NCI-H1105 (cell line): ENCODE measurements around the gene KRT74.
"Not testable (repeated sequence)": the region's sequence is repeated elsewhere in the genome, so short reads cannot be mapped to it uniquely, and the experiment has no call there.

ENCODE experiments used
- DNase-seq: peaks from one replicate; lab custom pipeline; 2025; lab: John Stamatoyannopoulos, UW

The KRT74 gene

DNA sequence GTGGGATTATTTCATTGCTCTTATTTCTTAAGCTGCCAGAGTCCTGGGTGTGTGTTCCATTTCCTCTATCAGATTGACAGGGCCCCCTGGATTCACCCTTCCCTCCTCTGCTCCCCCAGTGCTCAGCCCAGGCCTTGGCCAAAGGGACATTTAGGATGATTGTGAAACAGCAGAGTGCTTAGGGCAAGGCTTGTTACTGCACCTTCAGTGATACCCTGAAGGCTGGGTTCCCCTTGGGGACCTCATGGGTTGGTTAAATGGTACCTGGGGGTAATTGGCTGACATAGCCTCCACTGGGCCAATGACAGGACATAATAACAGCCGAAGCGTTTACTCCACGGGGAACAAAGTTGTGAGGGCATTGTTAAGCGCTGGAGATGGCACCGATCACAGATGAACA lies 28.9 kb upstream of the KRT74 start:
- DNase-seq = no peak

DNA sequence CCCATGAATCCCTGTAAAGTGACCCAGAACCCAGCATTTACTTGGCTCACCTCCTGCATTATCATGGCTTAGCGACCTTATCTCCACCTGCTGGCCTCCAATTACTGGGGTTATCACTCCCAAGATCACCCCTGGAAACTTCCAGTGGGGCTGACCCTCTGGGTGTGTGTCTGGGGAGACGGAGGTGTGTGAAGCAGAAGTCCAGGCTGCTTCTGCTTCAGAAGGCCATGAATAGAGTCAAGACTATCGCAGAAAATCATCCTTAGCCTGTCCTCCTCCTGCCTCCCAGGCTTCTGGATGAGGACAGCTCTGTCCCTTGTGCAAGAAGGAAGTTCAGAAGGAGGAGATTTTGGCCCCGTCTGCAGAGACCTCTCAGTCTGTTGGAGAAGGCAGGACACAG lies 28.0 kb upstream of the KRT74 start:
- no peak for DNase-seq

DNA sequence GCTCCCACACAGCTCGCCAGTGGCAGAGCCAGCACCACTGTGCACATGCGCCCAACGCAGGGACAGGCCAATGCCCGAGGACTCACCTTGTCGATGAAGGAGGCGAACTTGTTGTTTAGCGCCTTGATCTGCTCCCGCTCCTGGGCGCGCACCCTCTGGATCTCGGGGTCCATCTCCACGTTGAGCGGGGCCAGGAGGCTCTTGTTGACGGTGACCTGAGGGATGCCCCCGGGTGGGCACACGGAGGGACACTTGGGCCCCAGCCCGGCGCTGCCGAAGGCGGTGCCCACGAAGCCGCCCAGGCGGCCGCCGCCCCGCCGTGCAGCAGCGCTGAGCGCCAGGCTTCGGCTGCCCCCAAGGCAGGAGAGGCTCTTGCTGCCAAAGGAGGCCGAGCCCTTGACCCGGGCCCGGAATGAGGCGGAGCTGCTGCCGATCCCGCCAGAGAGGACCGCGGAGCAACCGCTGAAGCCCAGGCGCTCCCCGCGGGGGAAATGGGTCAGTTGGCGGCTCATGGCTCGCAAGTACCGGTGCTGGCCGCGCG lies 27.4 kb upstream of the KRT74 start, which contains the start of gene KRT72:
Gene KRT72, minus strand, starts transcription at position 523 of the 541 bp plus-strand sequence. Its CDS starts 11 bp downstream, at position 512.
- DNase-seq = no peak

DNA sequence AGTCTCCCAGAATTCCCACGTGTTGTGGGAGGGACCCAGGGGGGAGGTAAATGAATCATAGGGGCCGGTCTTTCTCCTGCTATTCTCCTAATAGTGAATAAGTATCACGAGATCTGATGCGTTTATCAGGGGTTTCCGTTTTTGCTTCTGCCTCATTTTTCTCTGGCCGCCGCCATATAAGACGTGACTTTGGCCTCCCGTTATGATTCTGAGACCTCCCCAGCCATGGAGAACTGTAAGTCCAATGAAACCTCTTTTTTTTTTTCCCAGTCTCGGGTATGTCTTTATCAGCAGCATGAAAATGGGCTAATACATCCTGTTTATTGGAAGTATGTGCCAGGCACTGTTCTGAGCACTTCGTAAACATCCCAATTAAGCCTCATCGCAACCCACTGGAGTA lies 26.8 kb upstream of the KRT74 start:
- DNase-seq = no peak

DNA sequence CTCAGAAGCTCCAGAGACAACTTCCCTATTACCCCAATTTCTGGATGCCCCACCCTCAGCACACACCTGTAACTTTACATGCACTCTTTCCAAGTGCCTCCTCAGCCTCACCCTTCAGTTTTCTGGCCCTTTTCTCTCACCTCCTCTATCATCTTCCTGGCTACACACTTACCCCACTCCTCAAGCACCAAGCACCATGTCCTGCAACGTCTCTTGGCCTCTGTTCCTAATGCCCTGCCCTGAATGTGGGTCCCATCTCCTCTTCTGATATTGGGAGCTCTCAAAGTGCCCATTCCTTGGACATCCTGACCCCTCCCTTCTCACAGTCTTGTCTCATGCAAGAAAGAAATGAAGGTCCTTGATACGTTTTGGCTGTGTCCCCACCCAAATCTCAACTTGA lies 26.4 kb upstream of the KRT74 start:
- no peak for DNase-seq

DNA sequence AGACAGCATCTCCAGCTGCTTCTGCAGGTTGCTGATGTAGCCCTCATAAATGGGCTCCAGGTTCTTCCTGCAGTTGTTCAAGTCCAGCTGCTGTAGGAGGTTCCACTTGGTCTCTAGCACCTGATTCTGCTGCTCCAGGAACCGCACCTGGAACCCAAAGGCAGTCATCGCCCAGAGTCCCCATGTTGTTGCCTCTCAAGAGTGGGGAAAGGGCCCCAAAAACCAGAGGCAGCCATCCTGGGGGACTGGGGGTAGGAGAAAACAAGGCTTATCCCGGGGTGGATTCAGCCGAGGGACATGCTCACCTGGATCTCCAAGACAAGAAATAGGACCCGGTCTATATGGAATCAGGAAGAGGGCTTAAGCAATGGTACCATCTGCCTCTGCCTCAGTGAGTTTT lies 25.3 kb upstream of the KRT74 start:
- no peak for DNase-seq

DNA sequence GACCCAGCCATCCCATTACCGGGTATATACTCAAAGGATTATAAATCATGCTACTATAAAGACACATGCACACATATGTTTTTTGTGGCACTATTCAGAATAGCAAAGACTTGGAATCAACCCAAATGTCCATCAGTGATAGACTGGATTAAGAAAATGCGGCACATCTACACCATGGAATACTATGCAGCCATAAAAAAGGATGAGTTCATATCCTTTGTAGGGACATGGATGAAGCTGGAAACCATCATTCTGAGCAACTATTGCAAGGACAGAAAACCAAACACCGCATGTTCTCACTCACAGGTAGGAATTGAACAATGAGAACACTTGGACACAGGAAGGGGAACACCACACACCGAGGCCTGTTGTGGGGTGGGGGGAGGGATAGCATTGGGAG lies 20.6 kb upstream of the KRT74 start:
- DNase-seq = not testable (repeated sequence)

DNA sequence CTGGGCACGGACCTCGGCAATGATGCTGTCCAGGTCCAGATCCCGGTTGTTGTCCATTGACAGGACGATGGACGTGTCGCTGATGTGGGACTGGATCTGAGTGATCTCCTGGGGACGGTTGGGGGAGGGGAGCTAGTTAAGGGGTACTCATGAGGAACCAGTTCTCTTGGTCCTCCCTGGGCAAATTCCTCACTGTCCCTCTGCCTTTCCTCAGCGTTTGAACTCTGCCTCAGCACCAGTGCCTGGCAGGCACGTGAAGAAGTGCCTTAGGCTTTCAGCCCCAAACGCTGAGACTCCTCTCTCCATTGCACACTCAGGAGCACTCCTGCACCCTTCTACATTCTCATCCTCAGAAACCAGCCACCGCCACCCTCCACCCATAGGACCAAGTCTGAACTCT lies 17.9 kb upstream of the KRT74 start:
- DNase-seq = no peak

DNA sequence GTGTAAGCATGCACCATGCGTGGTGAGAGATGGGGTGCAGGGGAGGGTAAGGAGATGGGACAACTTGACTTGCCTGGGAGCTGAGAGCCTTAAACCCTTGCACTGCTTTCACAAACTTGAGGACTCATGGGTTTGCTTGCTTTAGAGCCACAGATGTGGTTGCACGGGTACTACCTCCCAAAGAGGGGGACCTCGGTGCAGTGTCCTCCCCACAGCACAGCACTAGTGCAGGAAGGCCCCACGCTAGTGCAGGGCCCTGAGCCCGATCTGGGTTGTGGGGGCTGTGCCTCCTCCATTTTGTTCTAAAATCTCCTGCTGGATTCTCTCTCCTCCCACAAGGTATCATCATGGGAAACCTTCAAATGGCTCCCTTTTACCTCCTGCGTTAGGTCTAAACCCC lies 16.4 kb upstream of the KRT74 start:
- DNase-seq = no peak

DNA sequence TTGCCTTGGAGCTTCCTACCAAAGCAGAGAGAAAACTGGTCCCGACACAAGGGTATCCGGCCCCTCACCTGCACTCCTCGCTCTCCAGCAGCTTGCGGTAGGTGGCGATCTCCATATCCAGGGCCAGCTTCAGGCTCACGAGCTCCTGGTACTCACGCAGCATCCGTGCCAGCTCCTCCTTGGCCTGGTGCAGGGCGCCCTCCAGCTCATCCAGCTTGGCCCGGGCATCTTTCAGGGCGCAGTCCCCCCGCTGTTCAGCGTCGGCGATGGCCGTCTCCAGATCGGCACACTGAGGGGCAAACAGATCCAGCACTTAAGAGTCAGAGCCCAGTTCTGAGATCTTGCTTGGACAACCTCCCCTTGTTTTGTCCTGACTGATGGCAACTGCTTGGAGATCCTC lies 13.9 kb upstream of the KRT74 start:
- no peak for DNase-seq

DNA sequence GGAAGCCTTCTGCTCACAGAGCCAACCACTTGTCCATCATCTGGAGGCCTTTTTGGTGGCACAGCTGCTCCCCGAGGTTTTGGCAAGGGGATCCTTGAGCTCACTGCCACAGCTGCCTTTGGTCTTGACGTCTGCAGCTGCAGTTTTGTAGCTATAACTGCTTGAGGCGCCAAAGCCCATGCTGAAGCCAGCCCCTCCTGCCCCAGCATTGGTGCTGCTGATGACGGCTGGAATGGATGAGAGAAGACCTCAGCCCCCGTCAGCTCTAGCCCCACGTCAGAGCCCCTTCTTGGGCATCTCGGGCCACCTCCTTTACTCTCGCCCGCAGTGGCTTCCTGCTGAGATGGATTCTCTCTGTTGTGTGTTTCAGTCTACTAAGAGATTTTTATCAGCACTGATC lies 12.3 kb upstream of the KRT74 start:
- DNase-seq = no peak

DNA sequence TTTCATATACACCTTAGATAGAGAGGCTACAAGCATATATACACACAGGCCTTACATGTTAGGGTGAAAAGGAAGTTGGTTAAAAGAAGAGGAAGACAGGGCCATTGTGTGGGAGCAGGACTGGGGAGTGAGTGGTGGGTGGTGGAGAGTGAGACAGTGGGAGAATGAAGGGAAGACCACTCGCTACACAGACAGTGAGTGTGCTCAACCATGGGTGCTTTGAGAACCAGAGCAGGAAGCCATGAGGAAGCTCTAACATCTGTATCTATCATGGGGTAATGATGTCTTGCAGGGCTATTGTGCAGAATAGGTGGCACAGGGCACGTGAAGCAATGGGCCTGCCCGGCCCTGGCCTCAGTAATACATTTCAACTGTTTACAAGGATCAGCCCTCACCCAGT lies 11.4 kb upstream of the KRT74 start:
- no peak for DNase-seq

DNA sequence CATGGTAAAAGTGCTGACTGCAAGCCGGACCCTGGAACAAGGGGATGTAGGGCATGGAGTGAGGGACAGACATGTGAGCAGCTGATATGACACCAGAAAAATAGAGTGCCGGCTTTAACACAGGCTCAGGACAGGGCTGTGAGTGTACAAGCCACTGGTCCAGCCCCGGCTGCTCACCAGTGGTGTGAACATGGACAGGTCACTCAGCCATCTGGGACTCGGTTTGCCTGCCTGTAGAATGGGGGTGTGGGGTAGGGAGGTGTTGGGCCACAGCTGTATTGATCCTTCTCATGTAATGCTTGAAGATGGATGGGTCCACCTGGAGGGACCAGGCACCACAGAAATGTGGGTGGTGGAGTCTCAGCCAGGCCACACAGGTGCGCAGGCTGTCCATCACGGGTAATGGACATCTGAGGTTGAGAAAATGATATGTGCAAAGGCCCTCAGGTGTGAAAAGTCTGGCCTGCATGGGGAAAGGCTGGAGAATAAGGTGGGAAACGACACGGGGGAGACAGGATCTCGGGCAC lies 10.6 kb upstream of the KRT74 start:
- no peak for DNase-seq

DNA sequence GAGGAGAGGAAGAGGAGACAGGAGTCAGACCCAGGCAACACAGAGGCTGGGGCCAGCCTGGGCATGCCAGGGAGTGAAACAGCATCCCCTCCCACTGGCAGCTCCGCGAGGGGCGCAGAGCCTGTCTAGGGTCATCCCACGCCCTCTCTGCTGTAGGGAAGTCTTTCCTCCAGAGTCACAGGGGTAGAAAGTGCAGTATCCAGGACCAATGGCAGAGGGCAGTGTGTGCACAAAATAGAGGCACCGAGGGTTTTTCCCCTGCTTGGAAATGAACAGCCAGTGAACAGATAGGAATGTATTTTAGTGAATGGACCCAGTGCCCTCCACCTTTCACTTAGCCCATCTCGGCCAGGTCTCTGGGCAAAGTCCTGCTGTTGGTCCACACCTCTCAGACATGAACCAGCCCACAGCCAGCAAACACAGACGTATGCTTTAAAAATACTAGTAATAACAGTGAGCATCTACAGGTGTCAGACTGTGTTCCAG lies 9.4 kb upstream of the KRT74 start:
- peak; percentile 63 for DNase-seq

DNA sequence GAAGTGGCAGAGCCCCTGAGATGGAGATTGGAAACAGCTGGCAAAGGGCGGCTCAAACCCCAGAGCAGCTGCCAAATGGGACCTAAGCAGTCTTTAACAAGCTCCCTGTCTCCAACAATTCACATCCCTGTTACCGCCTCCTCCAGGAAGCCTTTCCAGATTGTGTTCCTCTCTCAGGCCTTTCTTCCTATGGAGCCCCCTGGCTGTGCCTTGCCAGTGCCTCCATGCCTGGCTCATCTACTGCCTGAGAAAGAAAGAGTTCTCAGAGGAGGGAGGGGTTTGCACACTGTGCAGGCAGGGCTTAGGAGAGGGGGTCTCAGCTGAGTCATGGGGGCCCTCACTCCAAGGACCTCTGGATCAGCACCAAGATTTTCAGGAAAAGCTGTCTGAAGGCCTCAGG lies 8.8 kb upstream of the KRT74 start:
- DNase-seq = no peak

DNA sequence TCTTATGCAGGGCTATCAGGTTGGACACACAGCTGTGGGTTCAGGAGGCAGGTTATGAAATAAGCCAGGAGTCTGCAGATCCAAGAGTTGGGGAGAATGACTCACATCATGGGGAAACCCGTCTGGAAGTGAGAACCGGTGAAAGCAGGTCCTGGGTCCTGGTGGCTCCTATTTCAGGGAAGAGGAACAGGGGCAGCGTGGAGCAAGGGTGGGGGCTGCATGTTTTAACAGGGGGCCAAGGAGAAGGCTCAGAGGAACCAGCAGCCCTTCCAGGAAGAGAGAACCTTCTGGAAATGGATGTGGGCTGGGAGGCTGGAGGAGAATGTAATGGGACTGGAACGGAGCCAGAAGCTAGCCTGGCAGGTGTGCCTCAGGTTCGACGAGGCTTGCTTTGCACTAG lies 7.8 kb upstream of the KRT74 start:
- no peak for DNase-seq

DNA sequence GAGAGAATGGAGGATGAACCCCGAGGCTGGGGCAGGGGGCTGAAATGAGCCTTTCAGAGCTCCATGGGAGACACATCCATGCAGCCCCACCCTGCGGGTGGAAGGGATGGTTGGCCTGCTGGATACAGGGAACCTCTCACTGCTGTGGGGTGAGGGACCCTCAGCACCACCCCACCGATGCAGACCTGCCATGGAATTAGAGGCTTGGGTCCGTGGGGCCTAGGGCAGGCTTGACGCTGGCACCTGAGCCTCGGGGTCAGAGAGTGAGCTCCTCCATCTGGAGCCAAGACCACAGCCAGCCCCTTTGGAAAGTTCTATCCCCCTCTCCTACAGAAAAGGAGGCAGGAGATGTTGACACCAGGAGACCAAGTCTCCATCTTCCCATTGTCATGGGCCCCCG lies 7.4 kb upstream of the KRT74 start:
- DNase-seq = no peak

DNA sequence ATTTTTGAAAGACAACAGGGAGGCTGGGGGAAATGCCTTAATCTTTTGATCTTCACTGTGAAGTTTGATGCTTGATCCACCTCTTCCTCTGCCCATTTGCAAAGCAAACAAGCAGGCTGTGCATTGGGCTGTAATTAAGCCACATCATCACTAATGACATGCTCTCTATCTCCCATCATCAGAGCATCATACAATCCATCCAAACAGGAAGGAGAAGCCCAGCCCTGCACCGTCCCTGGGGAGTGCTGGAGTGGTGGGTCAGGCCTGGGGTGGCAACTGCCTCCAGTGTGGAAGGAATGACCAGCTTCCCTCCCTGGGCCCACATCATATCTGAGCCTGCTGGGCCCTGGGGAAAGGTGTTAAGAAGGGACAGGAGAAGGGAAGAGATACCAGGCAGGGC lies 6.9 kb upstream of the KRT74 start:
- DNase-seq = peak; percentile 6

DNA sequence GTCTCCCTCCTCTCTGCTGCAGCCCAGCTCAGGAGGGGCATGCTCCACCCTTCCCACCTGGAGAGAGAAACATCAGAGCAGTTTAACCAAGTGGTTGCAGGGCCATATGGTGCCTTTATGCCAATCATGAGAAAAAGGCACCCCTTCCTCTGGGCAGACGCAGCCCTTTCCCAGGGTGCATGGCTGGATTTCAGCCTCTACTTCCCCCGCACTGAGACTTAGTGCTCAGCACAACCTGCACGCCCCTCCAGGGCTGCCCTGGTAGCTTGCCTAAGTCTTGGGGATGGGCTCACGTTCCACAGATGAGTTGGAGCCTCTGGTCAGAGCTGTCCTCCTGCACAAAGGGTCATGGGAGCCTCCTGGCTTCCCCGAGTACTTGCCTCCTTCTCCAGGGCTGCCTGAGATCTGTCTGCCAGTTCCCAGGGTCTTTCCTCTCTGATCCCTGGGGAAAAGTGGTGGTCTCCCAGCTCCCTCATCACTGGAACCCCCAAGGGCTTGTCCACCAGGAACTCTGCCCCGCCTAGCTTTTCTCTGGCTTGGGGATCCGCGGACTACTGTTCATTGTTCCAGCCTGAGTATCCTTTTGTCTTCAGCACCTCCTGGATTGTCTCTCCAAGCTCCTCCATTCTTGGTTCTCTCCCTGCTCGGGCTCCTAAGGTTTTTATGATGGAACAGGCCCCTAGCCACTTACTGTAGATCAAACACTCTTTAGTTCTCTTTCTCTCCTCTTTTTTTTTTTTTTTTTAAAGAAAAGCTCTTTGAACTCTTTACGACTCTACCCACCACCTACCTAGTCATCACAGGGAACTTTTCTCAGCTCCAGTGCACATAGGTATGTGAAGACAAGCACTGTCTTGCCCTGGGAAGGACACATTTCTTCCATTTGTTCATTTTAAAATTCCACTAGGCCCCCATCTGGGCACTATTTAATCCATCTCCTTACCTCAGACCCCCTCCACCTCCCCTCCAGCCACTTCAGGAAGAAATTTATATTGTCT lies 6.1 kb upstream of the KRT74 start:
- no peak for DNase-seq

DNA sequence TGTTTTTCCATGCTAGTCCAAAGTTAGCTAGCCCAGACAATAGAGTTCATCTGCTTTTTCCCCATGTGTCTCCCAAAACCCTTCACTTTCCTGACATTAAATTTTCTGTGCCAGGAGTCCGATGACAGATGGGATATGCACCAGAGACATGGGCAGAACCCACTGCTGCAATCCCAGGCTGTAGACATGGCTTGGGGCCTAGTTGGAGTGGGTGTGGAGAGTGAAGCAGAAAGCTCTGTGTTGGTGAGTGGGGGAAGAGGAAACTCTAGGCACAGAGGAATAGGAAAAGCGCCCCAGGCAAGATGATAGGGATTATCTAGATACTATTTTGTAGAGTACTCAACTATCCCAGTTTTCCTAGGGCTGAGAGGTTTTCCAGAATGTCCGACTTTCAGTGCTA lies 4.8 kb upstream of the KRT74 start:
- no peak for DNase-seq

DNA sequence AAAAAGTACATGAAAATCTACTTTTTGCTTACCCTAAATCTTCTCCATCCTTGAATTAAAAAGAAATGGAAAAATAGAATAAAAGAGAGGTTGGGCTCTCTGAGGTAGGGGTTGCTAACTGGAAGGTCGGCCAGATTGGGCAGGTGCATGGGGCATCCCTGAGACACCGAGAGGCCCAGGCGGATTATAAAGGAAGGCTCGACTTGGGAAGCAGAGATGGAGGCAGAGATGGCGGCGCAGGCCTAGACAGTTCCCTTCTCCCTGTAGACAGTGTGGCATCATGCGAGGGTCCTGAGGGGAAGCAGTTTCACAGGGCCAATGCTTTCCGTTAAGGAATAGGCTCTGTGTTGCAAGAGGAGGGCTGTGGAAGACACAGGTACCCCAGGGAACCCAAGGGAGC lies 3.7 kb upstream of the KRT74 start:
- no peak for DNase-seq

DNA sequence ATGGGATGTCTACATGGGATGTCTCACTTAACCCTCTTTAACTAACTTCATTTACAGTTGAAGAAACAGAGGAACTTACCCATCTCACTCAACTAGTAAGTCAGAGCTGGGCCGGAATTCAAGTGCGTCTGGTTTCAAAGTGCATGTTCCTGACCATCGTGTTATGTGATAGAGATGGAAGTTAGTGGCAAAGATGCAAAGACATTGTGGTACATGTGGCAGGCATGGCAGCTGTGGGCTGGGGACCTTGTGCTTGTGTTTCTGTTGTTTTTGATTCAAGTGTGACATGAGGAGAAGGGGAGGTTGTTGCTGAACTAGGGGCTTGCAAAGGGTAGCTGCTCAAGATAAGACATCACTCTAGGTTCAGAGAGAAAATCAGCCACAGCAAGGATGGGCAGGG lies 2.3 kb upstream of the KRT74 start:
- DNase-seq = no peak

DNA sequence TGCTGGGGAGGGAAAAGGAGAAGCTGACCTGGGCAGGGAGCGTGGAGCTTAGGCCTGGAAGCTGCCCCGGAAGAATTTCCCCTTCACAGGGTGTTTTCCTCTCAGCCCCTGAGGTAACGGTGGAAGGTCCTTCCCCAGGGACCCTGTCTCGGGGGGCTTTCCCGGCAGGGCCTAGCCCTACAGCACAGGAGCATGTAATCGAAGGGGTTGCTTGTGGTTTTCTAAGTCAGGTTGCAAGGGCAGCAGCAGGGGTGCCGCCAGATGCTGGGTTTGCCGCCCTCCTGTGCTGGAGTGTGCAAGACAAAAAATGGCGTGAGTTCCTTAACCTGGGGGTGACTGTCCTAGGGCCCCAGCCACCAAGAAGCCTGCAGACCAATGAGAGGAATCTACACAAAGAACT lies 1.6 kb upstream of the KRT74 start:
- DNase-seq = no peak
